ENCODE results near the gene FUT6.

Gene FUT6

GRCh38 chr19:5800361-5801270 lies 38.9 kb downstream of the FUT6 start:
- no peak overlapping the region for H3K4me3 Mint-ChIP-seq
- no peaks in the 10 kb centered on the region for H3K9me3 Mint-ChIP-seq
- H3K27ac Mint-ChIP-seq, result no peak overlapping the region
- peaks cover 74% of the 10 kb centered on the region for H3K27me3 Mint-ChIP-seq
- no peaks in the 10 kb centered on the region for H3K36me3 Mint-ChIP-seq (ENCODE audit: low read depth)
- peaks cover 24% of the 10 kb centered on the region for H3K4me1 Mint-ChIP-seq (ENCODE audit: low read depth)
- intact Hi-C loops (cut with micrococcal nuclease), result no loop called here

- Mint-ChIP-seq H3K27me3 (peaks cover 69% of the 10 kb centered on the region), H3K4me1 (ENCODE audit: low read depth) (peaks cover 23% of the 10 kb centered on the region), H3K36me3 (ENCODE audit: low read depth) (no peaks in the 10 kb centered on the region), H3K9me3 (no peaks in the 10 kb centered on the region), H3K4me3 (no peak overlapping the region), H3K27ac (no peak overlapping the region)
- intact Hi-C loops (cut with micrococcal nuclease), result no loop called here
These were observed 40.0 kb downstream of the FUT6 start for GRCh38 chr19:5799247-5800241.

GRCh38 chr19:5798244-5798643 lies 41.3 kb downstream of the FUT6 start:
- peaks cover 56% of the 10 kb centered on the region for H3K27me3 Mint-ChIP-seq
- intact Hi-C loops (cut with micrococcal nuclease), result no loop called here
- H3K36me3 Mint-ChIP-seq (ENCODE audit: low read depth), result no peaks in the 10 kb centered on the region
- H3K27ac Mint-ChIP-seq, result no peak overlapping the region
- no peak overlapping the region for H3K4me3 Mint-ChIP-seq
- no peaks in the 10 kb centered on the region for H3K9me3 Mint-ChIP-seq
- peaks cover 15% of the 10 kb centered on the region for H3K4me1 Mint-ChIP-seq (ENCODE audit: low read depth)

GRCh38 chr19:5795382-5795919 lies 44.1 kb downstream of the FUT6 start:
- Mint-ChIP-seq H3K36me3 (ENCODE audit: low read depth) (peaks cover 8% of the 10 kb centered on the region), H3K9me3 (no peaks in the 10 kb centered on the region), H3K27me3 (peaks cover 30% of the 10 kb centered on the region), H3K4me3 (no peak overlapping the region), H3K27ac (no peak overlapping the region), H3K4me1 (ENCODE audit: low read depth) (peaks cover 10% of the 10 kb centered on the region)
- intact Hi-C loops (cut with micrococcal nuclease), result no loop called here

- Mint-ChIP-seq H3K27ac (no peak overlapping the region), H3K27me3 (peaks cover 9% of the 10 kb centered on the region), H3K9me3 (no peaks in the 10 kb centered on the region), H3K4me3 (no peak overlapping the region), H3K4me1 (ENCODE audit: low read depth) (peaks cover 21% of the 10 kb centered on the region), H3K36me3 (ENCODE audit: low read depth) (peaks cover 31% of the 10 kb centered on the region)
- intact Hi-C loops (cut with micrococcal nuclease), result loop anchor here (5.0 kb wide), 1 partner anchor 106 kb away; no protein-coding TSS in a partner anchor
These were observed 46.3 kb downstream of the FUT6 start for GRCh38 chr19:5793188-5793587.

- H3K27me3 Mint-ChIP-seq, result peaks cover 2% of the 10 kb centered on the region
- no peaks in the 10 kb centered on the region for H3K9me3 Mint-ChIP-seq
- H3K4me3 Mint-ChIP-seq, result no peak overlapping the region
- peaks cover 41% of the 10 kb centered on the region for H3K36me3 Mint-ChIP-seq (ENCODE audit: low read depth)
- H3K27ac Mint-ChIP-seq, result no peak overlapping the region
- H3K4me1 Mint-ChIP-seq (ENCODE audit: low read depth), result peaks cover 23% of the 10 kb centered on the region
- intact Hi-C loops (cut with micrococcal nuclease), result loop anchor here (5.0 kb wide), 1 partner anchor 105 kb away; no protein-coding TSS in a partner anchor
These were observed 47.3 kb downstream of the FUT6 start for GRCh38 chr19:5792224-5792623.

- Mint-ChIP-seq H3K27me3 (no peaks in the 10 kb centered on the region), H3K27ac (peak within 1 kb of the TSS; percentile 99)
These were observed 48.7 kb downstream of the FUT6 start, which contains the start of gene DUS3L for GRCh38 chr19:5790559-5791520. TSS of gene DUS3L (minus strand) at chr19:5791163. CDS start at chr19:5791141, 22 bp downstream.

GRCh38 chr19:5789886-5790558 lies 49.5 kb downstream of the FUT6 start:
- H3K4me3 Mint-ChIP-seq, result peak overlapping the region; percentile 91
- peak overlapping the region; percentile 99 for H3K27ac Mint-ChIP-seq
- H3K9me3 Mint-ChIP-seq, result no peaks in the 10 kb centered on the region
- H3K36me3 Mint-ChIP-seq (ENCODE audit: low read depth), result peaks cover 63% of the 10 kb centered on the region
- no peaks in the 10 kb centered on the region for H3K27me3 Mint-ChIP-seq
- peaks cover 23% of the 10 kb centered on the region for H3K4me1 Mint-ChIP-seq (ENCODE audit: low read depth)
- intact Hi-C loops (cut with micrococcal nuclease), result loop anchor here (5.0 kb wide), 1 partner anchor 103 kb away; no protein-coding TSS in a partner anchor

More at GRCh38 chr19:5790559-5791520, 48.7 kb downstream of the FUT6 start, which contains the start of gene DUS3L:
- H3K4me1 Mint-ChIP-seq (ENCODE audit: low read depth), result peaks cover 23% of the 10 kb centered on the region
- no peaks in the 10 kb centered on the region for H3K9me3 Mint-ChIP-seq
- peaks cover 55% of the 10 kb centered on the region for H3K36me3 Mint-ChIP-seq (ENCODE audit: low read depth)
- intact Hi-C loops (cut with micrococcal nuclease), result loop anchor here (5.0 kb wide), 1 partner anchor 104 kb away; no protein-coding TSS in a partner anchor
- peak within 1 kb of the TSS; percentile 91 for H3K4me3 Mint-ChIP-seq

- Mint-ChIP-seq H3K9me3 (no peaks in the 10 kb centered on the region), H3K36me3 (ENCODE audit: low read depth) (peaks cover 69% of the 10 kb centered on the region), H3K4me1 (ENCODE audit: low read depth) (peaks cover 22% of the 10 kb centered on the region), H3K27me3 (no peaks in the 10 kb centered on the region), H3K4me3 (peak overlapping the region; percentile 17), H3K27ac (no peak overlapping the region)
- intact Hi-C loops (cut with micrococcal nuclease), result no loop called here
These were observed 50.1 kb downstream of the FUT6 start for GRCh38 chr19:5789351-5789761.

- Mint-ChIP-seq H3K27ac (peak overlapping the region; percentile 50), H3K9me3 (no peaks in the 10 kb centered on the region), H3K27me3 (no peaks in the 10 kb centered on the region), H3K4me3 (no peak overlapping the region), H3K36me3 (ENCODE audit: low read depth) (peaks cover 79% of the 10 kb centered on the region), H3K4me1 (ENCODE audit: low read depth) (peaks cover 18% of the 10 kb centered on the region)
- intact Hi-C loops (cut with micrococcal nuclease), result no loop called here
These were observed 51.1 kb downstream of the FUT6 start for GRCh38 chr19:5788422-5788821.

GRCh38 chr19:5787409-5788182 lies 51.9 kb downstream of the FUT6 start:
- Mint-ChIP-seq H3K36me3 (ENCODE audit: low read depth) (peaks cover 87% of the 10 kb centered on the region), H3K27ac (no peak overlapping the region), H3K4me3 (no peak overlapping the region)

More at GRCh38 chr19:5787409-5788182, 51.9 kb downstream of the FUT6 start:
- intact Hi-C loops (cut with micrococcal nuclease), result no loop called here
- no peaks in the 10 kb centered on the region for H3K27me3 Mint-ChIP-seq
- peaks cover 18% of the 10 kb centered on the region for H3K4me1 Mint-ChIP-seq (ENCODE audit: low read depth)
- no peaks in the 10 kb centered on the region for H3K9me3 Mint-ChIP-seq

Measured in dendritic cell treated with granulocyte-macrophage colony-stimulating factor and Interleukin-4, amounts not matched to agents 40 ng/mL and 50 ng/mL, for 4 days (primary cell).